ENCODE measurements around the gene SLC6A3. TPM values are rescaled to one million over a fixed set of nuclear protein-coding genes. Genes with fewer than 3 reads are reported as not detected.
A peak's percentile ranks its signal among the peaks of the same experiment; 100 is the strongest.

SLC6A3 gene
- total RNA-seq, 1 donor from 2014 or later: 0.16 TPM

DNA sequence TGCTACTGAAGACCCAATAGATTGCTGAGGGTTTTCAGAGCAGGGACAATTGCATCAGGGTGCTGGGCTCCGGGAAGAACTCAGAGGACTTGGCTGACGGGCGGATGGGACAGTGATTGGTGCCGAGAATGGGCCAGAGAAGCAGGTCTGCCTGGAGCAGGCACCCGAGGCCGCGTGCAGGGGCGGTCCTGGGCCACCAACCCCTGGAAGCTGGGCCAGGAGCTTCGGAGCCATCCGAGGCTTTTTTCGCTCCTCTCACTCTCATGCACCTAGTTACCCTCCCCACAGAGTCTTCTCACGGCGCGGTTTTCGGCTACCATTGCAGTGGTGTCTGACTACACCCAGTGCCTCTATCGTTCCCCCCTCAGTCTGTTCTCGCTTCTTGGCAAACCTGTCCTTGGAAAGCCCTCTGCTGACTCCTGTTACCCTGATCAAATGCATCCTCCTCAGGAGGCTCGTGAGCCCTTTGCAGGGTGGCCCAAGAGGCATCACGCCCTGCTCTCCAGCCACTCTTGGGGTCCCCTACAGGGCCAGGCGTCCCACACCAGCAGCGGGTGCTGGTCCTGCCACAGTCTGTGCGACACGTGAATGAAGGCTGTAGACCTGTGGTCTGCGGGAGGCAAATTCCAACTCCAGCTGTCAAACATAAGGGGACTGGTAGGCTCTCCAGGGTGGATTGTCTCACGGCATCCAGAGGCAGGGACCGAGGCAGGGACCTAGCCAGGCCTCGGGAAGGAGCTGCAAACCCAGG lies 99.2 kb downstream of the SLC6A3 start:
- ATAC-seq: no peak

DNA sequence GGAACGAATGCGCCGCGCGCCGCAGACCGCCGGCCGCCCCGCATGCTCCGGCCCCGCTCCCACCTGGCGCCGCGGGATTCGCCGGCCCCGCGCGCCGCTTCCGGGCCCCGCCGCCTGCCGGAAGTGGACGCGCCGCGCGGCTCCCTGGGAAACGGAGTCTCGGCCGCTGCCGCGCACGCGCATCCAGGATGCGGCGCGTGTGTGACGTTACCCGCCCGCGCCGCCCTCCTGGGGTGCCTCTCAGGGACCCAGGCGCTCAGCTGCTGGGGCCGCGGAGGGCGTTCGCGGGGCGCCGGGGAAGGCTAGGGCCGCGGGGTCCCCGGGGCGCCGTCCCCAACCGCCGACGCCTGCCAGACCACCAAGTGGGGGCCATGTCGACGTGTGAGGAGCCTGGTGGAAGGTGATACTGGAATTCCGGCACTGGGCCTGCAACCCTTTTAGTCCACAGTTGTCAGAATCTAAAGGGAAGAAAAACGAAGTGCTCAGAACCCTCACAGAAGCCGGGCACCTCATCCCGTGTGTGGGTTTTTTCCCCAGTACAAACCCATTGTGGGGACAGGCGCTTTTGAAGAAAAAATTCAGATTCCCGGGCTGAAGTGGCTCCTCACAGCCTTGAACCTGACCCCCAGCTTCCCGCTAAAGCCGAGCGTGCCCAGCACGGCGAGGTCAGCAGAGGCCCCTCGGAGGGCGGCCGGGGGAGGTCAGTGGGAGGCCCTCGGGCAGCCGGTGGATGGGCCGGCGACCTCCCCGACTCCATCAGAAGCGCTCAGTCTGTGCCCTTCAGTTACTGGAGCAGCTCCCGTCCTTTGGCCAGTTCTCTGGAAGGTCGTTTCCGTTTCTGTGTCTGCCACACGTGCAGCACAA lies 100.0 kb downstream of the SLC6A3 start, which contains the start of gene CLPTM1L:
Gene CLPTM1L, minus strand, starts transcription at position 125 of the 864 bp plus-strand sequence. CDS start 258 bp downstream, outside the sequence.
- peak; percentile 94 for ATAC-seq

DNA sequence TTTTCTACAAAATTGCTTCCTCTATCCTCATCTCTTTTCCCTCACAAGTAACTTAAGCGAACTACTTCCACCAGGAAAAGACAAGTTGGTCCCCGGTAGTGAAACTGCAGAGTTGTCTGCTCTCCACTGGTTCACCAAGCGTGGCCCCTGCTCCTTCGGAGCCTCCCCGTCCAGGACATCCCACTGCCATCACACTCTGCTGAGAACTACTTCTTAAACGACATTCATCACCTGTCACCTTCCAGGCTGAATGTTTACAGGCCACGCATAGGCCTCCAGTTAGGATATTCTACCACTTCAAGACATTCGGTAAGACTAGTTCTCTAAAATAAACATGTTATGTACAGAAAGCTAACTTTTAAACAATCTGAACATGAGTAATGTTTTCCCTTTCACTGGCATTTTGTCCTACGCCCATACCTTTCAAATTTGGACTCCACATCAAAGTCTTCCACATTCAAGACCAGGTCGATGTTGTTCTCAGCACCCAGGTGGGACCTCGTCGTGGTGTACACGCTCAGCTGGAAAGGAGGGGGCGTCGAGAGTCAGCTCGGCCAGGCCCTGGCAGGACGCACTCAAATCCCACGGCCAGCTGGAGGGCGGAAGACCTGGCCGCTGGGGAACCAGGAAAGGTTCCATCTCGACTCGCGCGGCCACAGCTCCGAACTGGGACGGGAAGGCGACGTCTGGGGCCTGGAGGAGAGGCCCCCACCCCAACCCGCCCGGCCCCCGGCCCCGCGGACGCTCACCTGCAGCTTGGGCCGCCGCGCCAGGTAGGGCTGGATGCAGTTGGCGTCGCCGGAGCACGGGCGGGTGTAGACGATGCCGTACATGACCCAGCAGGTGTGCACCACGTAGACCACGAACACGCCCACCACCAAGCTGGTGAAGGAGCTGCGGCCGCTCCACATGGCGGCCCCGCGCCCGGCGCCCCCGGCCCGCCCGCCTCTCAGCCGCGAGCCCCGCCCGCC lies 101.0 kb downstream of the SLC6A3 start:
- peak; percentile 24 for ATAC-seq

DNA sequence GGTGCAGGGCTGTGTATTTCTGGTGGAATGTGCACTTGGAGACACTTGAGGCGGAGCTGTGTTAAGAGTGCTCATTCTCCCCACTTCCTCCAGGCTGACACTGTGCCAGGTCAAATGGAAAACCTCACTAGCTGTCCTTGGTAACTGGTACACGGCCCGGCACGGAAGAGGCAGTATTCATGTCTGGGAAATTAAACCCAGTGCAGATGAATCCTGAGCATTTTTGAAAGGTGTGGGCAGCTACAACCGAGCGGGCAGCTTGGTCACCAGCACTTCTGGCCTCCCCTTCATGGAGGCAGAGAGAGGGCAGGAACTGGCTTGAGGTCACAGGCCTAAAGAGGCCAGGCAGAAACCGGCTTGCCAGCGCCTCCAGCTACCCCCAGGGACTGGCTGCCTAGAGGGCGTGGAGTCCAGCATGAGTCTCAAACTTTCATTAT lies 101.9 kb downstream of the SLC6A3 start:
- ATAC-seq: no peak

Other genes starting within 250 kb of the SLC6A3 start
- gene SLC6A19, start 243.8 kb downstream of the SLC6A3 start, total RNA-seq: not detected
- gene SLC6A18, start 220.1 kb downstream of the SLC6A3 start, total RNA-seq: not detected
- gene TERT, start 150.4 kb downstream of the SLC6A3 start, total RNA-seq: not detected
- 39.5 TPM for gene CLPTM1L, start 100.3 kb downstream of the SLC6A3 start, total RNA-seq
- gene LPCAT1, start 78.5 kb upstream of the SLC6A3 start, total RNA-seq: 15.0 TPM